Uterus (tissue), 4 donors: ENCODE measurements around the gene PLCB3. TPM values are rescaled to one million over a fixed set of nuclear protein-coding genes. Genes with fewer than 3 reads are reported as not detected.

Experiments
- DNase-seq, 2 donors: peaks; one replicate each; pipeline ENCODE4 v3.0.0-alpha.2; 2019 to 2020
- H3K27ac ChIP-seq, 2 donors: fragments of 200-600 bp; sonication (generic); 1 replicate in 1 of 2; 2 replicates in 1 of 2; pipeline ENCODE4 v1.5.1; 2016 to 2018
- H3K27me3 ChIP-seq, 2 donors: fragments of 200-600 bp; sonication (generic); one replicate each; pipeline ENCODE4 v1.5.1; 2018 to 2019; ENCODE audit warnings: control low read depth in 1 of 2
- H3K36me3 ChIP-seq, 2 donors: fragments of 200-600 bp; sonication (generic); one replicate each; pipeline ENCODE4 v1.5.1; 2019; ENCODE audit warnings: control low read depth in 1 of 2
- H3K4me1 ChIP-seq, 2 donors: fragments of 200-600 bp; sonication (generic); one replicate each; pipeline ENCODE4 v1.5.1; 2018 to 2019; ENCODE audit warnings: control low read depth in 1 of 2
- H3K4me3 ChIP-seq, 2 donors: fragments of 200-600 bp; sonication (generic); 1 replicate in 1 of 2; 2 replicates in 1 of 2; pipeline ENCODE4 v1.5.1; 2018 to 2019; ENCODE audit warnings: mild to moderate bottlenecking in 1 of 2
- H3K9me3 ChIP-seq, 2 donors: fragments of 200-600 bp; sonication (generic); one replicate each; pipeline ENCODE4 v1.5.1; 2019; ENCODE audit warnings: control low read depth in 1 of 2
- POLR2A ChIP-seq, 2 donors: fragments of 450-650 bp; IDR thresholded peaks; one replicate each; pipeline ENCODE4 v1.6.1; 2016; ENCODE audit warnings: antibody characterized with exemption in 2 of 2, mild to moderate bottlenecking in 1 of 2, moderate library complexity in 1 of 2
- intact Hi-C: fragments of 100-400 bp; cut with DNase I; formaldehyde crosslinking; loops from one replicate; pipeline ENCODE4 v1.15.1; 2023; ENCODE audit warnings: low total_unique reads
- total RNA-seq, 4 donors: library from RNA; depleted of rRNA in 3 of 4; stranded (reverse); fragments of >200 nt in 3 of 4; gene quantifications; one replicate each; pipeline versions ENCODE4 v1.1.0 to v1.2.4, GENCODE V29; 2014 to 2023
- TF ChIP-seq, protein P1 (sequence below), 4 experiments: fragments of 200-600 bp in 2 of 4; fragments of 450-650 bp in 2 of 4; sonication (generic) in 2 of 4; IDR thresholded peaks; one replicate each; pipeline ENCODE4 v1.5.1; 2016 to 2019; ENCODE audit warnings: antibody characterized with exemption in 4 of 4, mild to moderate bottlenecking in 2 of 4, moderate library complexity in 1 of 4
- donor health status: DM: yes; HTN: yes; CAD: no.

PLCB3 gene
- total RNA-seq, 4 donors from 2014 or later, result 10.0 to 39.5 (median 21.8) TPM

DNA sequence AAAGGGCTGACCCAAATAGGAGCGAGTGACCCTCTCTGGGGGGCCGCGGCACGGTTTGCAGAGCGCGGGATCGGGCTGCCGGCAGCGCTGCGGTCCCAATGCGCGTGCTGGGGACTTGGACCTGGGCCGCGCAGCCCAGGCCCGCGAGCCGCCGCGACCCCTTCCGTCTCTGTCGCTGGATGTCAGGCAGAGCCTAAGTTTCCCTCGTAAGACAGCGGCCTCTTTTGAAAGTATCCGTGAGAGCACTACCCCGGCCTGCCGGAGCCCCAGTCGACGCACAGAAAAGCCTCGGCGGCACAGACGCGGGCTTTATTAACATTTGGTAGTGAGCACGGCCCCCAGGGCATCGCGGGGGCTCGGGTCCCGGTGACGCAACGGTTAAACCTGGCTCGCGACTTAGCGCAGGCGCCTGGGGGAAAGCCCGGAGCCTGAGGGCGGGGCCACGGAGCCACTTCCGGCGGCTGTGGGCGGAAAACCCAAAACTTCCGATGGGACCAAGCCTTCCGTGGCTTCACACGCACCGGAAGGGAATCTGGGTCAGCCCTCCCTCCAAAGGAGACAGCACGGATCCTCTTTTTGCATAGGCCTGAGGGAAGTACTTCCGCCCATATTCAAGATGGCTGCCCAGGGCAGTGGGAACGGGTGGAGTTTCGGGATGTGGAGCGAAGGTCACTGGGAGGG lies 18.4 kb downstream of the PLCB3 start:
- peak overlapping the region; percentile 71 to 75 for H3K4me3 ChIP-seq
- peaks cover 0 to 11% of the 10 kb centered on the region in 2 donors for H3K4me1 ChIP-seq
- intact Hi-C loops, result no loop called here
- H3K27me3 ChIP-seq, result no peaks in the 10 kb centered on the region
- DNase-seq, result peak; percentile 98 to 99
- H3K27ac ChIP-seq, result peak overlapping the region; percentile 91 to 97
- no peaks in the 10 kb centered on the region for H3K36me3 ChIP-seq
- H3K9me3 ChIP-seq, result no peaks in the 10 kb centered on the region
- peak; percentile 9 to 58 for TF ChIP-seq POLR2A (IDR thresholded peaks at IDR 0.05)
- TF ChIP-seq, protein P1, sequence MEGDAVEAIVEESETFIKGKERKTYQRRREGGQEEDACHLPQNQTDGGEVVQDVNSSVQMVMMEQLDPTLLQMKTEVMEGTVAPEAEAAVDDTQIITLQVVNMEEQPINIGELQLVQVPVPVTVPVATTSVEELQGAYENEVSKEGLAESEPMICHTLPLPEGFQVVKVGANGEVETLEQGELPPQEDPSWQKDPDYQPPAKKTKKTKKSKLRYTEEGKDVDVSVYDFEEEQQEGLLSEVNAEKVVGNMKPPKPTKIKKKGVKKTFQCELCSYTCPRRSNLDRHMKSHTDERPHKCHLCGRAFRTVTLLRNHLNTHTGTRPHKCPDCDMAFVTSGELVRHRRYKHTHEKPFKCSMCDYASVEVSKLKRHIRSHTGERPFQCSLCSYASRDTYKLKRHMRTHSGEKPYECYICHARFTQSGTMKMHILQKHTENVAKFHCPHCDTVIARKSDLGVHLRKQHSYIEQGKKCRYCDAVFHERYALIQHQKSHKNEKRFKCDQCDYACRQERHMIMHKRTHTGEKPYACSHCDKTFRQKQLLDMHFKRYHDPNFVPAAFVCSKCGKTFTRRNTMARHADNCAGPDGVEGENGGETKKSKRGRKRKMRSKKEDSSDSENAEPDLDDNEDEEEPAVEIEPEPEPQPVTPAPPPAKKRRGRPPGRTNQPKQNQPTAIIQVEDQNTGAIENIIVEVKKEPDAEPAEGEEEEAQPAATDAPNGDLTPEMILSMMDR (IDR thresholded peaks at IDR 0.05), result peak in 2 of 4 experiments; percentile 29 to 38

DNA sequence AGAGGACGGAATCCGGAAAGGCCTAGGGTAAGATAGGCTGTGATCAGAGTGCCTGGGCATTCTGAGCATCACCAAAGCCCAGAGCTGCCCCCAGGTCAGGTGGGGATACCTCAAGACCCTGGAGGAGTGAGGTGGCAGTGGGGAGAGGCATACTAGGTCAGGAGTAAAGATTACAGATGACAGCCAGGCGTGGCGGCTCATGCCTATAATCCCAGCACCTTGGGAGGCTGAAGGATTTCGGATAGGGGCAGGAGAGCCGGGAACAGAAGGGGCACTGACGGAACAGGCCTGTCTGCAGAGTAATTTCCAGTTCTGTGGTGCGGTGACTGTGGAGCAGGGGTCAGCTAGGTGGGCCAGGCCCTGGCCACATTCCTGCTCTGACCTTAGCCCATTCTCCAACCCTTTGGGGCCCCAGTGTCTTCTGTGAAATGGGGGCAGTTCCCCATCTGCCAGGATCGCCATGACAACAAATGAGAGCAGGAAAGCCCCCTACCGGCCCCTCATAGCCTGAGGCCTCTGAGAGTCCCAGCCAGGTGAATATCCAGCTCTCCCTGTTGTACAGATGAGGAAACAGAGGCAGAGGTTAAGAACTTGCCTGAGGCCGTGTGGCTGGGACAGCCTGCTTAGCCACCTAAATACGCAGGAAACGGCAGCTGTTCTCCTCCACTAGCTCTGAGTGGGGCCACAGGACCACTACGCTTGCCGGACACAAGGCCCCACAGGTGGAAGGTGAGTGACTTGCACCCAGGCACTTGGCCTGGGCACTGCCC lies 23.9 kb downstream of the PLCB3 start:
- Histone ChIP-seq H3K27me3 (no peaks in the 10 kb centered on the region), H3K9me3 (no peaks in the 10 kb centered on the region), H3K4me3 (no peak overlapping the region), H3K4me1 (no peaks in the 10 kb centered on the region), H3K36me3 (no peaks in the 10 kb centered on the region), H3K27ac (no peak overlapping the region)
- intact Hi-C loops, result no loop called here
- TF ChIP-seq, protein P1 (IDR thresholded peaks at IDR 0.05), result no peak
- TF ChIP-seq POLR2A (IDR thresholded peaks at IDR 0.05), result no peak
- no peak for DNase-seq

DNA sequence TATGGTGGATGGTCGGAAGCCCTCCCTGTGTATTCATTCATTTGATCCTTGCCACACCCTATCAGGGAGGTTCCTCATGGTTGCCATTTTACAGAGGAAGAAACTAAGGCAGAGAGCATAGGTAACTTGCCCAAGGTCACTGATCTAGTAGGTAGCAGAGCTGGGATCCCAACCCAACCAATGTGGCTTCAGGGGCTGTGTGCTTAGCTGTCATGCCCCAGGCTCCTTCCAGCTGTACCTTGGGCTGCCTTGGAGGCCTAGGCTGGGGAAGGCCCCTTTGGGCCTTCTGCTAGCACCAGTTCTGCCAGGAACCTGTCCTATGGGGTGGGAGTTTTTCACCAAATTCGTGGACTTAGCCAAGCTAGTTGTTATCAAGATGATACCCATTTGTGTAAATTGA lies 24.5 kb downstream of the PLCB3 start:
- H3K27me3 ChIP-seq, result no peaks in the 10 kb centered on the region
- no peak for TF ChIP-seq POLR2A (IDR thresholded peaks at IDR 0.05)
- TF ChIP-seq, protein P1 (IDR thresholded peaks at IDR 0.05), result no peak
- H3K9me3 ChIP-seq, result no peaks in the 10 kb centered on the region
- H3K4me1 ChIP-seq, result no peaks in the 10 kb centered on the region
- H3K4me3 ChIP-seq, result no peak overlapping the region
- no peak overlapping the region for H3K27ac ChIP-seq
- intact Hi-C loops, result no loop called here
- no peak for DNase-seq
- no peaks in the 10 kb centered on the region for H3K36me3 ChIP-seq

DNA sequence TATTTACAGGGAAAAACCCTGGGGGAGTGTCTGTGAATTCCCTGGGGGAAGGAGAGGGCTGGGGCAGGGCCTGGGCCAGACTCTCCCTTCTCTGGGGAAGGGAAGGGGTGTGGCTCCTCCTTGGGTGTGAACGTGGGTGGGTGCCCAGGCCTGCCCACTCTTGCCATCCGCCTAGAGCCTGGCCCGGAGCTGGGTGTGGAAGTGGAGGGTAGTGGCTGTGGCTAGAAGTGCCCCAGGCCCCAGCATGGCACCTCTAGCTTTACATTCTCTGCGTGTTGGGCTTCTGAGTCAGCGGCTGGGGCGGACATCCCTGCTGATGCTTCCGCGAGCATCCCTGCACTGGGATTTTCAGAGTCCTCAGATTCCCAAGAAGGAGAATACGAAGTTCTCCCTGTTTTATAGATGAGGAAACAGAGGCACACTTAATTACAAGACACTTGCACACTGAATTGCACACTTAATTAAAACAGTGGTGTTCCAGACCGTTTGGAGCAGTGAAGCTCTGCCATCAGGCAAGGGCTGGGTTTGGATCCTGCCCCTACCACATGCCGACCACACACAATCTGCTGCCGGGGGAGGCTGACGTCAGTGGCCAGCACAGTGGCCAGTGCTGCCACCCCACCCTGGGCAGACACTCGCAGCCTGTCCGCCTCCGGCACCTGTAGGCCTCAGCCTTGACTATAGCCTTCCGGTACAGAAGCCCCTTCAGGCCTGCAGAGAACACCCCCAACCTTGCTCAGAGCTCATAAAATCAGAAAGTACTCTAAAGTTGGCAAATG lies 25.5 kb downstream of the PLCB3 start:
- Histone ChIP-seq H3K4me3 (no peak overlapping the region), H3K9me3 (no peaks in the 10 kb centered on the region), H3K36me3 (no peaks in the 10 kb centered on the region), H3K27me3 (no peaks in the 10 kb centered on the region), H3K4me1 (no peaks in the 10 kb centered on the region), H3K27ac (no peak overlapping the region)
- TF ChIP-seq, protein P1 (IDR thresholded peaks at IDR 0.05), result no peak
- no peak for TF ChIP-seq POLR2A (IDR thresholded peaks at IDR 0.05)
- no peak for DNase-seq
- intact Hi-C loops, result no loop called here
